ENCODE measurements around the gene SULT1C3. TPM values are rescaled to one million over a fixed set of nuclear protein-coding genes. Genes with fewer than 3 reads are reported as not detected.

Gene SULT1C3
- total RNA-seq, 2 donors from 2014 or later, result not detected

DNA sequence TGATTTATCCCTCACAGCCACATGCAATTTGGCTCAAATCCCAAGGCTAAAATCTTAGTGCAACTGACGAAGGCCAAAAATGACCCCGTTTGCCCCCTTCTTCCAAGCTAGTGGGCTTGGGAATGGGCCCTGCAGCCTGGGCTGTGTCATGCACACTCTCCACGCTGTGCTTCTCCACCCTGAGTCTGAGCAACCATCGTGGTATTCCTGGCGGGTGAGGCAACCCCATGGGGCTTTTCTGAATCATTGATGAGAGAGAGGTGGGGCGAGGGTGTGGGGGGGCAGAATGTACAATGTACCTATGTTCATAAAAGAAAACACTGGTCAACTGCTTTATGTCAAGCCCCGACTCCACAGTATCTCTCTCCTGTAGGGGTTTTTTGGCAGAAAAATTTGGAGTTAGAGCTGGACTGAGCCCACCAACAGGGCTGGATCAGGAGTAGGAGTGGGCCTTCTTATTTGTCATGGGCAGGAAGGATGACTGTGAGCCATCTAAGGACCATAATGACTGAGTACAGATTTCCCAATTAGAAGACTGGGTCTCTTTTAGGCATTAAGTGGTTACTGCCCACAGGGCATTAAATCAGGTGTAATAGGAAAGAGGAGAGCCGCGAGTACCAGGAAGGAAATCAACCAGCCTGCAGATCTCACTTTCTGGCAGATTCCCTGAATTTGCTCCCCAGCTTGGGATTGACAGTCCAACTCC lies 57.8 kb downstream of the SULT1C3 start:
- no peaks in the 10 kb centered on the region for H3K36me3 Mint-ChIP-seq
- peaks cover 3 to 6% of the 10 kb centered on the region in 2 donors for H3K27me3 Mint-ChIP-seq
- H3K4me1 Mint-ChIP-seq (ENCODE audit: low read depth in 2 of 2), result peaks cover 0 to 2% of the 10 kb centered on the region in 2 donors
- H3K27ac Mint-ChIP-seq, result no peak overlapping the region
- H3K4me3 Mint-ChIP-seq, result no peak overlapping the region
- no peak for DNase-seq (ENCODE audit: low spot score)
- no peak for ATAC-seq
- H3K9me3 Mint-ChIP-seq, result no peaks in the 10 kb centered on the region

- peaks cover 3 to 10% of the 10 kb centered on the region in 2 donors for H3K27me3 Mint-ChIP-seq
Observed at GRCh38 chr2:108301558-108301957, 61.8 kb downstream of the SULT1C3 start.

GRCh38 chr2:108304975-108305374 lies 65.2 kb downstream of the SULT1C3 start:
- H3K27ac Mint-ChIP-seq, result no peak overlapping the region
- no peaks in the 10 kb centered on the region for H3K9me3 Mint-ChIP-seq
- peak in 1 of 2 donors; percentile 43 for ATAC-seq

More at GRCh38 chr2:108301558-108301957, 61.8 kb downstream of the SULT1C3 start:
- no peaks in the 10 kb centered on the region for H3K36me3 Mint-ChIP-seq
- peaks cover 0 to 8% of the 10 kb centered on the region in 2 donors for H3K4me1 Mint-ChIP-seq (ENCODE audit: low read depth in 2 of 2)
- H3K9me3 Mint-ChIP-seq, result no peaks in the 10 kb centered on the region
- ATAC-seq, result no peak
- H3K4me3 Mint-ChIP-seq, result no peak overlapping the region
- DNase-seq (ENCODE audit: low spot score), result no peak
- no peak overlapping the region for H3K27ac Mint-ChIP-seq

DNA sequence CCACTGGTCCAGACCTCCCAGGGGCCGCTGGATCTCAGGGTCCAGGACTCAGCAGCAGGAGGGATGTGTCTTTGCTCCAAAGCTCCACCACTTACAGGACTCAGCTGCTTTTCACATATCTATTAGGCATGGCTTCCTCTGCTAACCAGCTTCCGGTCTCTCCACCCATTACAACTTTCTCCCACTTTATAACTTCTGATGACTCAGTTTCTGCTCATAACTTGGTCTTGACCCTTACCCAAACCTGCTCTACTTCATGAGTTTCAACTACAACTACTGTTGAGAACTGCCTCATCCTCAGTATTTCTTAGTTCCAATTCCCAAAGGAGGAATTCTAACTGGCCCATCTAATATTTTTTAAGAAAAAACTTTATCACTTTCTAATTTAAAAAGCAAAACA lies 66.1 kb downstream of the SULT1C3 start:
- no peaks in the 10 kb centered on the region for H3K9me3 Mint-ChIP-seq
- no peak for DNase-seq (ENCODE audit: low spot score)

More at GRCh38 chr2:108304975-108305374, 65.2 kb downstream of the SULT1C3 start:
- Mint-ChIP-seq H3K4me1 (ENCODE audit: low read depth in 2 of 2) (peaks cover 0 to 8% of the 10 kb centered on the region in 2 donors), H3K4me3 (no peak overlapping the region), H3K36me3 (no peaks in the 10 kb centered on the region), H3K27me3 (peaks cover 6 to 21% of the 10 kb centered on the region in 2 donors)
- no peak for DNase-seq (ENCODE audit: low spot score)

DNA sequence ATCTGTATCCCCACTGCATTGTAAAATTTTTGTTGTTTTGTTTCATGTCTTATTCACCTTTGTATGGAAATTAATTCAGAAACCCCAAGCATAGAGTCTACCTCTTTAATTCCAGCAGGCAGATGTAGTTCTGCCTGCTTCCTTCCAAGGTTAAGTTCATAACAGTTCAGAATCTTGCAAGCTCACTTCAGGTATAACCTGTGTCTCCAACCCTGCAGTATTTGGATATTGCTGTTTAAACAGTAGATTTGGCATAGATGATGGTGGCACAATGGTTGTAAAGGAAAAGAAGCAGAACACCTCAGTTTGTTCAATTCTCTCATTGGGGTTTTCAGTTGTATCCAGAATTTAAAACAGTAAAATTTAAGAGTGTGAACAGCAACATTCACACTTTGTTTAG lies 70.1 kb downstream of the SULT1C3 start:
- no peak overlapping the region for H3K4me3 Mint-ChIP-seq
- no peak overlapping the region for H3K27ac Mint-ChIP-seq
- peaks cover 3% of the 10 kb centered on the region for H3K9me3 Mint-ChIP-seq
- no peak for ATAC-seq
- DNase-seq (ENCODE audit: low spot score), result no peak
- H3K27me3 Mint-ChIP-seq, result peaks cover 5 to 19% of the 10 kb centered on the region in 2 donors
- peaks cover 0 to 3% of the 10 kb centered on the region in 2 donors for H3K4me1 Mint-ChIP-seq (ENCODE audit: low read depth in 2 of 2)
- no peaks in the 10 kb centered on the region for H3K36me3 Mint-ChIP-seq

More for the DNA sequence above, 66.1 kb downstream of the SULT1C3 start:
- H3K4me1 Mint-ChIP-seq (ENCODE audit: low read depth in 2 of 2), result peaks cover 0 to 7% of the 10 kb centered on the region in 2 donors
- H3K27ac Mint-ChIP-seq, result no peak overlapping the region
- H3K4me3 Mint-ChIP-seq, result no peak overlapping the region
- H3K36me3 Mint-ChIP-seq, result no peaks in the 10 kb centered on the region
- no peak for ATAC-seq
- peaks cover 5 to 21% of the 10 kb centered on the region in 2 donors for H3K27me3 Mint-ChIP-seq

Other genes with a start within 250 kb of the SULT1C3 start
- not detected for gene SULT1C2, start 48.9 kb downstream of the SULT1C3 start, total RNA-seq
- not detected for gene SULT1C4, start 138.0 kb downstream of the SULT1C3 start, total RNA-seq
- gene GCC2, start 209.2 kb downstream of the SULT1C3 start, total RNA-seq, result 10 to 100 TPM; 36.4 to 41.8 TPM

Data from natural killer cell treated with Interleukin-12 subunit alpha and Interleukin-12 subunit beta and Interleukin-15 and Interleukin-18, amount 100 ng/mL, for 72 hours (primary cell).